ENCODE measurements around the gene LRRC36. TPM values are rescaled to one million over a fixed set of nuclear protein-coding genes. Genes with fewer than 3 reads are reported as not detected.
A peak's percentile ranks its signal among the peaks of the same experiment; 100 is the strongest.

Gene LRRC36
- total and polyA plus RNA-seq, 2 donors (not counting 3 experiments of a cell fraction or from before 2014, with no cell fraction given), result 0.30 to 2.0 TPM

GRCh38 chr16:67339453-67339852 lies 12.8 kb downstream of the LRRC36 start:
- intact Hi-C loops (cut with micrococcal nuclease) (loop anchor here (1.0 kb wide), 1 partner anchor 79 kb away; no protein-coding TSS in a partner anchor), dilution Hi-C loops (cut with MboI; ENCODE audit: extremely low pct_ligation_motif_present, low sequenced_read_pairs) (no loop called here)
- Histone ChIP-seq H3K27me3 (ENCODE audit: control insufficient read depth in 2 of 2, insufficient read depth in 2 of 2, low read length in 2 of 2) (no peaks in the 10 kb centered on the region), H3K9me1 (replicated peaks; ENCODE audit: control insufficient read depth, extremely low read depth, insufficient read depth, low read length) (no peaks in the 10 kb centered on the region), H3K9me3 (replicated peaks; ENCODE audit: control insufficient read depth, insufficient read depth, low read length) (no peaks in the 10 kb centered on the region), H3K9ac (replicated peaks; ENCODE audit: extremely low read depth, insufficient read depth, low read length) (no peak overlapping the region), H3K4me1 (ENCODE audit: control insufficient read depth, extremely low read depth, insufficient read depth, low read length) (no peaks in the 10 kb centered on the region), H3K79me2 (ENCODE audit: control insufficient read depth, insufficient read depth, low read length) (no peaks in the 10 kb centered on the region), H3K4me2 (ENCODE audit: insufficient read depth, low read length) (no peak overlapping the region), H3K4me3 (replicated peaks in 1 of 3; ENCODE audit: insufficient read depth in 1 of 3, low read depth in 1 of 3, low read length in 3 of 3) (no peak overlapping the region), H2AFZ (ENCODE audit: low read depth, low read length) (no peak overlapping the region), H4K20me1 (replicated peaks; ENCODE audit: control insufficient read depth, extremely low read depth, insufficient read depth, low read length) (no peaks in the 10 kb centered on the region), H3K27ac (ENCODE audit: insufficient read depth, low read depth, low read length) (no peak overlapping the region), H3K36me3 (ENCODE audit: control insufficient read depth in 2 of 2, extremely low read depth in 1 of 2, insufficient read depth in 2 of 2, low read length in 2 of 2) (no peaks in the 10 kb centered on the region)
- TF ChIP-seq JUN (IDR thresholded peaks at IDR 0.05; ENCODE audit: borderline replicate concordance, insufficient read depth, insufficient read length, low read depth), result no peak
- TF ChIP-seq POLR2AphosphoS5 (IDR thresholded peaks at IDR 0.05; ENCODE audit: insufficient read depth, low read depth, low read length), result no peak
- TF ChIP-seq GATA2 (IDR thresholded peaks at IDR 0.05; ENCODE audit: insufficient read depth, insufficient read length, low read depth, low read length), result no peak
- no peak for TF ChIP-seq FOS (IDR thresholded peaks at IDR 0.05; ENCODE audit: borderline replicate concordance, insufficient read depth, low read length)
- no peak for TF ChIP-seq EZH2 (IDR thresholded peaks at IDR 0.05; ENCODE audit: borderline replicate concordance, low read depth, low read length, severe bottlenecking)
- TF ChIP-seq CTCF (IDR thresholded peaks at IDR 0.05; ENCODE audit: extremely low read depth in 1 of 2, insufficient read depth in 1 of 2, low read depth in 1 of 2, low read length in 2 of 2), result no peak
- no peak for TF ChIP-seq POLR2A (IDR thresholded peaks at IDR 0.05; ENCODE audit: low read depth, low read length)
- FAIRE-seq (peak; percentile 58), DNase-seq (ENCODE audit: low read depth, low spot score) (peak; percentile 40)
- ChIA-PET POLR2A (no interaction called here), CTCF (interaction anchor here (0.8 to 3.6 kb wide), 22 partner anchors 10 to 382 kb away, joined by 3 to 60 read pairs (median 6); partner anchors contain the start of genes KCTD19, LRRC36, PLEKHG4 and SLC9A5)
- no TSS peak for BruUV-seq (replicated peaks)
